SK-N-SH (cell line): ENCODE results near the gene SPEG. TPM values are rescaled to one million over a fixed set of nuclear protein-coding genes. Genes with fewer than 3 reads are reported as not detected.

Experiments
- CTCF ChIA-PET: fragments of 300-600, 350-600 bp; formaldehyde crosslinking; extraction: SDS; loops from one replicate; lab custom pipeline; 2021; lab: Yijun Ruan, JAX
- POLR2A ChIA-PET: fragments of 350-600 bp; sonication (Branson Sonifier 250); formaldehyde crosslinking; extraction: SDS; loops from one replicate; lab custom pipeline; 2020; ENCODE audit warnings: antibody characterized with exemption, inconsistent platforms; lab: Yijun Ruan, JAX
- DNase-seq: peaks from one replicate; pipeline ENCODE4 v3.0.0; 2012
- H2AFZ ChIP-seq: fragments of 200-600 bp; sonication (generic); 2 replicates; pipeline ENCODE4 v1.8.1; 2016; ENCODE audit warnings: antibody characterized with exemption, mild to moderate bottlenecking, low read depth
- H3F3A ChIP-seq: fragments of 200-600 bp; sonication (generic); replicated peaks from 2 replicates; pipeline ENCODE3; 2016; ENCODE audit warnings: antibody characterized with exemption, mild to moderate bottlenecking; ENCODE audit not compliant: insufficient read depth
- H3K27ac ChIP-seq, 2 experiments: fragments of 200-500 bp in 1 of 2; fragments of 200-600 bp in 1 of 2; sonication (Bioruptor generic) in 1 of 2; sonication (generic), shearing (Covaris generic) in 1 of 2; 2 replicates each; pipeline versions ENCODE4 v1.5.1 to v1.6.1; 2014 to 2016; ENCODE audit warnings: low read depth in 2 of 2, inconsistent platforms in 1 of 2, low read length in 1 of 2, mild to moderate bottlenecking in 1 of 2, mixed read lengths in 1 of 2
- H3K27me3 ChIP-seq: fragments of 200-600 bp; sonication (generic), shearing (Covaris generic); 2 replicates; pipeline ENCODE4 v1.6.1; 2016; ENCODE audit warnings: mixed run types; ENCODE audit not compliant: insufficient read depth
- H3K36me3 ChIP-seq, 2 experiments: fragments of 200-500 bp in 1 of 2; fragments of 200-600 bp in 1 of 2; sonication (Bioruptor generic) in 1 of 2; sonication (generic) in 1 of 2; replicated peaks in 1 of 2; 2 replicates each; pipeline versions ENCODE3 to v1.5.1; 2014 to 2016; ENCODE audit warnings: low read length in 1 of 2, mild to moderate bottlenecking in 1 of 2; ENCODE audit not compliant: insufficient read depth in 2 of 2, control insufficient read depth in 1 of 2
- H3K4me1 ChIP-seq, 2 experiments: fragments of 200-500 bp in 1 of 2; fragments of 200-600 bp in 1 of 2; sonication (Bioruptor generic) in 1 of 2; sonication (generic), shearing (Covaris generic) in 1 of 2; 2 replicates each; pipeline versions ENCODE4 v1.5.1 to v1.6.1; 2014 to 2016; ENCODE audit warnings: low read depth in 1 of 2, low read length in 1 of 2, mixed run types in 1 of 2; ENCODE audit not compliant: insufficient read depth in 2 of 2, control insufficient read depth in 1 of 2
- H3K4me2 ChIP-seq: fragments of 200-600 bp; sonication (generic), shearing (Covaris generic); 2 replicates; pipeline ENCODE4 v1.6.1; 2017; ENCODE audit warnings: mixed run types
- H3K4me3 ChIP-seq, 2 experiments: fragments of 200-500 bp in 1 of 2; fragments of 200-600 bp in 1 of 2; sonication (Bioruptor generic) in 1 of 2; sonication (generic), shearing (Covaris generic) in 1 of 2; 2 replicates each; pipeline versions ENCODE4 v1.5.1 to v1.8.1; 2014 to 2016; ENCODE audit warnings: low read depth in 2 of 2, inconsistent platforms in 1 of 2, low read length in 1 of 2, mild to moderate bottlenecking in 1 of 2, mixed read lengths in 1 of 2, moderate library complexity in 1 of 2
- H3K79me2 ChIP-seq: fragments of 200-600 bp; sonication (generic); 2 replicates; pipeline ENCODE4 v1.8.1; 2017; ENCODE audit warnings: mild to moderate bottlenecking; ENCODE audit not compliant: insufficient read depth
- H3K9ac ChIP-seq: fragments of 200-600 bp; sonication (generic); 2 replicates; pipeline ENCODE4 v1.6.1; 2017; ENCODE audit warnings: mixed run types
- H3K9me2 ChIP-seq: fragments of 200-600 bp; sonication (generic); 2 replicates; pipeline ENCODE4 v1.6.1; 2017; ENCODE audit warnings: mixed run types
- H3K9me3 ChIP-seq: fragments of 200-600 bp; sonication (generic); 2 replicates; pipeline ENCODE4 v1.6.1; 2017; ENCODE audit warnings: mixed run types, mild to moderate bottlenecking, moderate library complexity
- H4K20me1 ChIP-seq: fragments of 200-600 bp; sonication (generic); 2 replicates; pipeline ENCODE4 v1.6.1; 2017; ENCODE audit warnings: mild to moderate bottlenecking, mixed run types; ENCODE audit not compliant: insufficient read depth
- CHD2 ChIP-seq: fragments of 150-350 bp; IDR thresholded peaks from 2 replicates; pipeline ENCODE4 v1.6.1; 2018; ENCODE audit warnings: low read length; ENCODE audit not compliant: partially characterized antibody
- ELF1 ChIP-seq: IDR thresholded peaks from 2 replicates; pipeline ENCODE4 v1.4.0; 2012
- EP300 ChIP-seq, 2 experiments: IDR thresholded peaks; 2 replicates each; pipeline versions ENCODE4 v1.4.0 to v1.6.1; 2012; ENCODE audit warnings: borderline replicate concordance in 1 of 2, low read depth in 1 of 2, low read length in 1 of 2
- FOSL2 ChIP-seq: IDR thresholded peaks from 2 replicates; pipeline ENCODE4 v1.4.0; 2012; ENCODE audit warnings: low read depth, mild to moderate bottlenecking, moderate library complexity, borderline replicate concordance
- FOXJ3 ChIP-seq: sonication (generic); formaldehyde crosslinking; IDR thresholded peaks from 2 replicates; pipeline ENCODE4 v1.5.1; 2020; ENCODE audit warnings: mild to moderate bottlenecking, missing genetic modification reagents
- GABPA ChIP-seq: IDR thresholded peaks from 2 replicates; pipeline ENCODE4 v1.4.0; 2012; ENCODE audit warnings: low read depth, mild to moderate bottlenecking
- GATA2 ChIP-seq: sonication (generic); formaldehyde crosslinking; IDR thresholded peaks from 2 replicates; pipeline ENCODE4 v1.5.0; 2020; ENCODE audit warnings: mild to moderate bottlenecking, missing genetic modification reagents
- MAX ChIP-seq: IDR thresholded peaks from 2 replicates; pipeline ENCODE4 v1.4.0; 2012; ENCODE audit warnings: low read depth
- MXI1 ChIP-seq: IDR thresholded peaks from 2 replicates; pipeline ENCODE4 v1.6.1; 2012; ENCODE audit warnings: mild to moderate bottlenecking, low read depth, low read length, improper control_type of control experiment
- NFIC ChIP-seq: IDR thresholded peaks from 2 replicates; pipeline ENCODE4 v1.4.0; 2012; ENCODE audit warnings: borderline replicate concordance
- PBX3 ChIP-seq: IDR thresholded peaks from 2 replicates; pipeline ENCODE4; 2012
- POLR2AphosphoS5 ChIP-seq: IDR thresholded peaks from 2 replicates; pipeline ENCODE4 v1.6.1; 2012; ENCODE audit warnings: low read depth, low read length
- SIN3A ChIP-seq: IDR thresholded peaks from 2 replicates; pipeline ENCODE4 v1.6.1; 2012; ENCODE audit warnings: low read depth, mild to moderate bottlenecking, low read length, moderate library complexity, borderline replicate concordance
- TAF1 ChIP-seq: IDR thresholded peaks from 2 replicates; pipeline ENCODE4 v1.6.1; 2012; ENCODE audit warnings: low read depth, mild to moderate bottlenecking, low read length, moderate library complexity, borderline replicate concordance
- USF2 ChIP-seq: fragments of 150-350 bp; IDR thresholded peaks from 2 replicates; pipeline ENCODE4 v1.6.1; 2017; ENCODE audit warnings: antibody characterized with exemption, low read length, low read depth, borderline replicate concordance
- ZBTB33 ChIP-seq: IDR thresholded peaks from 2 replicates; pipeline ENCODE4 v1.4.0; 2012; ENCODE audit warnings: low read depth, borderline replicate concordance
- WGBS: methylation state at CpG from one replicate; pipeline ENCODE4 v1.1.6; 2017; ENCODE audit warnings: low lambda C conversion rate; 5-methylcytosine and 5-hydroxymethylcytosine counted together
- polyA plus RNA-seq, 3 experiments: library from polyadenylated mRNA; depleted of rRNA; stranded (reverse); fragments of >200 nt; gene quantifications; 2 replicates each; pipeline ENCODE4 v1.2.3, GENCODE V29; 2012

Gene SPEG
- polyA plus RNA-seq, 1 of the 3 experiments (the other 2 are of a cell fraction) = 107 TPM

GRCh38 chr2:219436491-219436890 is 1.8 kb downstream of the SPEG start:
- H4K20me1 ChIP-seq = no peaks in the 10 kb centered on the region
- H3K9me3 ChIP-seq = no peaks in the 10 kb centered on the region
- DNase-seq = no peak
- H3K27me3 ChIP-seq = no peaks in the 10 kb centered on the region
- no peaks in the 10 kb centered on the region for H3K79me2 ChIP-seq
- H3K27ac ChIP-seq = no peak overlapping the region
- 82% methylated on average over 1 of the region's 5 CpGs for whole genome bisulfite sequencing
- no peak overlapping the region for H2AFZ ChIP-seq
- no peaks in the 10 kb centered on the region for H3K9me2 ChIP-seq
- POLR2A ChIA-PET = no interaction called here
- no peaks in the 10 kb centered on the region for H3F3A ChIP-seq
- no peaks in the 10 kb centered on the region for H3K36me3 ChIP-seq
- no peak overlapping the region for H3K4me3 ChIP-seq
- peaks cover 8% of the 10 kb centered on the region in 2 experiments; a peak in 3 of 4 replicates for H3K4me1 ChIP-seq
- no peak overlapping the region for H3K9ac ChIP-seq
- CTCF ChIA-PET = interaction anchor here (1.2 to 12.5 kb wide), 6 partner anchors 19 to 101 kb away, joined by 3 to 95 read pairs (median 13); no protein-coding TSS in a partner anchor
- TF ChIP-seq TAF1 = no peak
- no peak for TF ChIP-seq NFIC
- TF ChIP-seq GABPA = no peak
- TF ChIP-seq MXI1 = no peak
- no peak for TF ChIP-seq POLR2AphosphoS5
- no peak for TF ChIP-seq FOSL2
- TF ChIP-seq, all 33 proteins: peak for 0
- H3K4me2 ChIP-seq = no peak overlapping the region

- CTCF ChIA-PET = interaction anchor here (1.4 to 12.5 kb wide), 5 partner anchors 19 to 93 kb away, joined by 4 to 95 read pairs (median 14); no protein-coding TSS in a partner anchor
Observed at GRCh38 chr2:219437141-219437540, 2.5 kb downstream of the SPEG start.

More at GRCh38 chr2:219437141-219437540, 2.5 kb downstream of the SPEG start:
- H3K4me2 ChIP-seq = no peak overlapping the region
- H3K27ac ChIP-seq = no peak overlapping the region
- no peaks in the 10 kb centered on the region for H3K27me3 ChIP-seq
- 86% methylated on average over 3 of the region's 3 CpGs for WGBS
- no peaks in the 10 kb centered on the region for H3F3A ChIP-seq
- H3K4me1 ChIP-seq = peaks cover 9% of the 10 kb centered on the region in 2 experiments; a peak in 3 of 4 replicates
- POLR2A ChIA-PET = no interaction called here
- no peaks in the 10 kb centered on the region for H4K20me1 ChIP-seq
- H3K4me3 ChIP-seq = no peak overlapping the region
- H3K9me3 ChIP-seq = no peaks in the 10 kb centered on the region
- no peaks in the 10 kb centered on the region for H3K79me2 ChIP-seq
- no peaks in the 10 kb centered on the region for H3K9me2 ChIP-seq
- H3K9ac ChIP-seq = no peak overlapping the region
- no peak for DNase-seq
- H3K36me3 ChIP-seq = no peaks in the 10 kb centered on the region
- no peak for TF ChIP-seq ZBTB33
- no peak for TF ChIP-seq GATA2 (CRISPR knock-in tag)
- TF ChIP-seq TAF1 = no peak
- TF ChIP-seq MXI1 = no peak
- TF ChIP-seq SIN3A = no peak
- TF ChIP-seq CHD2 = no peak
- TF ChIP-seq EP300 (IDR thresholded peaks at IDR 0.05; ENCODE audit: borderline replicate concordance in 1 of 2, low read depth in 1 of 2, low read length in 1 of 2) = no peak
- TF ChIP-seq USF2 = no peak
- TF ChIP-seq FOXJ3 (CRISPR knock-in tag) = no peak
- no peak for TF ChIP-seq PBX3
- TF ChIP-seq ELF1 = no peak
- no peak for TF ChIP-seq POLR2AphosphoS5
- no peak for TF ChIP-seq MAX
- TF ChIP-seq GABPA = no peak
- TF ChIP-seq, all 33 proteins: peak for 0
- H2AFZ ChIP-seq = no peak overlapping the region
